ENCODE measurements around the gene CLCN4. TPM values are rescaled to one million over a fixed set of nuclear protein-coding genes. Genes with fewer than 3 reads are reported as not detected.

Gene CLCN4
- total and polyA plus RNA-seq, 2 of the 8 experiments (the other 6 are each of a cell fraction or from before 2014, with no cell fraction given): 3.3 to 11.2 TPM

DNA sequence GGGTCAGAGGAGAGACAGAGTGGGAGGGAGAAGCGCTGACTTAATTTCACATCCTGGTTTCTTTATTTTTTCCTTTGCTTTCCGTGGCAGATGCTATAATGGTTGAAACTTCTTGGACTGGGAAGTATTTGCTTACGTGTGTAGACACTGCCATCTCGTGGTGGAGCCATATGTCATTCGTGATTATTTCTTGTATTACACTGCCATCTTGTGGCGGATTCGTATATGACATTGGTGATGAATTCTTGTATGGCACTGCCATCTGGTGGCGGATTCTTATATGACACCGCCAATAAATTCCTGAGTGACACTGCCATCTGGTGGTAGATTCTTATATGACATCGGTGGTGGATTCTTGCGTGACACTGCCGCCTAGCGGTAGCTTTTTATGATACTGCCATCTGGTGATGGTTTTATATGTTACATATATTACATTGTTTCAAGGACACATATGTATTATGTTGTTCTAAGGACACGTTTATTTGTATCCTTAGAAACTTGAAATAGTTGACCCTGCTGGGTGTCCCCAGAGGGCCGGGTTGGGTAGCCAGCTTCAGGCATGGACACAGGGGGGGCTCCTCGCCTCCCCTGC, 37.3 kb upstream of the CLCN4 start:
- WGBS, 2 experiments (ENCODE audit: extremely low coverage in 1 of 2, insufficient coverage in 1 of 2, insufficient read length in 1 of 2, insufficient replicate concordance in 2 of 2, low coverage in 1 of 2, low lambda C conversion rate in 2 of 2, missing lambda C conversion rate in 1 of 2): 22% methylated on average over 16 of the region's 16 CpGs; no CpG with 5 or more reads in 1 of the 2 experiments
- POLR2A ChIA-PET (ENCODE audit: partially characterized antibody): no interaction called here
- TF ChIP-seq CREB1 (IDR thresholded peaks at IDR 0.05) (peak; percentile 42; the same call in 1 of the 2 replicates), RNF2 (IDR thresholded peaks at IDR 0.05; ENCODE audit: borderline replicate concordance, low read depth, low read length, missing control alignments, poor library complexity, severe bottlenecking) (no peak), SIN3A (conservative IDR thresholded peaks at IDR 0.05 in 1 of 2, IDR thresholded peaks at IDR 0.05 in 1 of 2; ENCODE audit: low read depth in 1 of 2, low read length in 2 of 2) (no peak), YY1 (IDR thresholded peaks at IDR 0.05; ENCODE audit: low read depth, low read length) (0 out of 2 replicates have a peak, but pooled peaks have one; percentile 47), CHD1 (IDR thresholded peaks at IDR 0.05; ENCODE audit: low read depth, low read length) (no peak), RBBP5 (IDR thresholded peaks at IDR 0.05; ENCODE audit: borderline replicate concordance, low read depth, low read length) (no peak), CTBP2 (IDR thresholded peaks at IDR 0.05; ENCODE audit: borderline replicate concordance, insufficient read depth, insufficient read length, low read length) (no peak), EGR1 (IDR thresholded peaks at IDR 0.05; ENCODE audit: borderline replicate concordance, low read depth, low read length) (no peak), TBP (IDR thresholded peaks at IDR 0.05; ENCODE audit: low read depth, low read length) (no peak), MAX (IDR thresholded peaks at IDR 0.05) (no peak)
- TF ChIP-seq, protein P1, sequence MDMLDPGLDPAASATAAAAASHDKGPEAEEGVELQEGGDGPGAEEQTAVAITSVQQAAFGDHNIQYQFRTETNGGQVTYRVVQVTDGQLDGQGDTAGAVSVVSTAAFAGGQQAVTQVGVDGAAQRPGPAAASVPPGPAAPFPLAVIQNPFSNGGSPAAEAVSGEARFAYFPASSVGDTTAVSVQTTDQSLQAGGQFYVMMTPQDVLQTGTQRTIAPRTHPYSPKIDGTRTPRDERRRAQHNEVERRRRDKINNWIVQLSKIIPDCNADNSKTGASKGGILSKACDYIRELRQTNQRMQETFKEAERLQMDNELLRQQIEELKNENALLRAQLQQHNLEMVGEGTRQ (IDR thresholded peaks at IDR 0.05; ENCODE audit: low read length): no peak

More for the DNA sequence above, 37.3 kb upstream of the CLCN4 start:
- H3K4ac ChIP-seq (replicated peaks; ENCODE audit: insufficient read length, low read depth, low read length): no peak overlapping the region
- H4K8ac ChIP-seq (ENCODE audit: extremely low read depth, insufficient read depth, low read length): no peak overlapping the region
- FAIRE-seq (peak; percentile 100), DNase-seq (ENCODE audit: low read depth in 1 of 2, low spot score in 2 of 2) (peak; percentile 5 to 60)
- no peak overlapping the region for H2BK120ac ChIP-seq (replicated peaks; ENCODE audit: low read depth, low read length)
- H3K56ac ChIP-seq (replicated peaks; ENCODE audit: insufficient read length, low read depth, low read length): no peak overlapping the region
- H2AK5ac ChIP-seq (ENCODE audit: low read depth, low read length): no peak overlapping the region
- no peak overlapping the region for H2BK15ac ChIP-seq (ENCODE audit: low read length)
- no peaks in the 10 kb centered on the region for H3K27me3 ChIP-seq (replicated peaks in 1 of 4; ENCODE audit: control insufficient read depth in 3 of 4, extremely low read depth in 1 of 4, insufficient read depth in 3 of 4, low read length in 3 of 4)
- no peaks in the 10 kb centered on the region for H3K79me1 ChIP-seq (ENCODE audit: low read depth, low read length)
- no peak overlapping the region for H3K4me2 ChIP-seq (ENCODE audit: insufficient read depth in 1 of 2, low read depth in 2 of 2, low read length in 2 of 2)
- no peak overlapping the region for H3K18ac ChIP-seq (ENCODE audit: extremely low read depth, low read length)
- H4K91ac ChIP-seq (replicated peaks; ENCODE audit: insufficient read length, low read length): no peak overlapping the region
- no peak overlapping the region for H3K23ac ChIP-seq (ENCODE audit: insufficient read length)
- CTCF ChIA-PET (ENCODE audit: partially characterized antibody): interaction anchor here (0.6 to 6.3 kb wide), 44 partner anchors 8 to 560 kb away, joined by 3 to 66 read pairs (median 4); partner anchors contain the start of gene CLCN4
- no peak overlapping the region for H3K9ac ChIP-seq (replicated peaks in 1 of 4; ENCODE audit: extremely low read depth in 1 of 4, low read depth in 3 of 4, low read length in 3 of 4)
- H3K4me3 ChIP-seq (ENCODE audit: extremely low read depth in 1 of 4, insufficient read depth in 2 of 4, low read depth in 3 of 4, low read length in 4 of 4): no peak overlapping the region
- H3K23me2 ChIP-seq (ENCODE audit: low read depth, low read length): no peaks in the 10 kb centered on the region
- H3K14ac ChIP-seq (ENCODE audit: insufficient read length): no peak overlapping the region
- no peak overlapping the region for H3K27ac ChIP-seq (ENCODE audit: low read depth, low read length)
- H3K9me3 ChIP-seq (ENCODE audit: insufficient read depth in 2 of 2, low read depth in 1 of 2, low read length in 1 of 2): peaks cover 24 to 46% of the 10 kb centered on the region in 2 experiments
- no peaks in the 10 kb centered on the region for H4K20me1 ChIP-seq (replicated peaks in 1 of 2; ENCODE audit: control insufficient read depth in 1 of 2, insufficient read depth in 2 of 2, low read length in 2 of 2)
- H2BK12ac ChIP-seq (ENCODE audit: low read depth, low read length): no peak overlapping the region
- H3K36me3 ChIP-seq (ENCODE audit: control insufficient read depth in 2 of 4, insufficient read depth in 4 of 4, low read length in 3 of 4): peaks cover 3 to 41% (median 8%) of the 10 kb centered on the region in 4 experiments; a peak in 4 of 8 replicates
- no peaks in the 10 kb centered on the region for H3K4me1 ChIP-seq (replicated peaks in 1 of 4; ENCODE audit: control insufficient read depth in 3 of 4, insufficient read depth in 4 of 4, low read length in 3 of 4)
- no peaks in the 10 kb centered on the region for H3K79me2 ChIP-seq (ENCODE audit: control insufficient read depth in 1 of 2, insufficient read depth in 2 of 2, low read length in 2 of 2)
- no peak overlapping the region for H2BK20ac ChIP-seq (ENCODE audit: low read length)
- H2BK5ac ChIP-seq (ENCODE audit: low read depth, low read length): no peak overlapping the region
- no peak overlapping the region for H4K5ac ChIP-seq (ENCODE audit: insufficient read length, low read depth, low read length)
- no peak overlapping the region for H2AFZ ChIP-seq (ENCODE audit: low read length)
